Kidney (tissue), 14 donors: Measurements from ENCODE around the gene TFPI. TPM values are rescaled to one million over a fixed set of nuclear protein-coding genes. Genes with fewer than 3 reads are reported as not detected.

ENCODE experiments used
- DNase-seq, 5 donors: peaks; one replicate each; pipeline ENCODE4 v3.0.0-alpha.2; 2013 to 2020
- FAIRE-seq: peaks from 2 replicates; lab custom pipeline; 2012; peaks lifted over from hg19 to GRCh38; lab: Jason Lieb, UNC
- H3K27ac ChIP-seq, 2 donors: one replicate each; pipeline ENCODE4 v1.7.0; 2013; ENCODE audit warnings: low read depth in 2 of 2, low read length in 2 of 2, inconsistent platforms in 1 of 2
- H3K27me3 ChIP-seq: one replicate; pipeline ENCODE4 v1.7.1; 2013; ENCODE audit warnings: low read length, inconsistent platforms; ENCODE audit not compliant: control insufficient read depth, insufficient read depth
- H3K36me3 ChIP-seq, 3 donors: one replicate each; pipeline versions ENCODE4 v1.7.0 to v1.7.1; 2013; ENCODE audit warnings: low read length in 3 of 3, control low read depth in 1 of 3, inconsistent platforms in 1 of 3; ENCODE audit not compliant: insufficient read depth in 3 of 3, control insufficient read depth in 2 of 3
- H3K4me1 ChIP-seq, 3 donors: one replicate each; pipeline versions ENCODE4 v1.7.0 to v1.7.1; 2013; ENCODE audit warnings: low read length in 3 of 3, inconsistent platforms in 1 of 3, low read depth in 1 of 3; ENCODE audit not compliant: control insufficient read depth in 2 of 3, insufficient read depth in 2 of 3
- H3K4me3 ChIP-seq, 3 donors: one replicate each; pipeline versions ENCODE4 v1.7.0 to v1.8.1; 2013; ENCODE audit warnings: low read length in 3 of 3, control low read depth in 1 of 3, inconsistent platforms in 1 of 3
- H3K9ac ChIP-seq, 3 donors: one replicate each; pipeline versions ENCODE4 v1.7.0 to v1.7.1; 2013; ENCODE audit warnings: low read length in 3 of 3, control low read depth in 1 of 3, inconsistent platforms in 1 of 3
- H3K9me3 ChIP-seq, 3 donors: one replicate each; pipeline versions ENCODE4 v1.7.0 to v1.7.1; 2013; ENCODE audit warnings: low read length in 3 of 3, control low read depth in 1 of 3, inconsistent platforms in 1 of 3; ENCODE audit not compliant: control insufficient read depth in 2 of 3, insufficient read depth in 1 of 3
- intact Hi-C: fragments of 100-400 bp; cut with DNase I; formaldehyde crosslinking; loops from one replicate; pipeline ENCODE4 v1.11.1; 2022
- polyA plus RNA-seq: library from polyadenylated mRNA; stranded (reverse); fragments of 350-450 nt; fragmentation: Illumina TruSeq; extraction: RNeasy Lipid Tissue Mini Kit (QIAGEN cat#74804); gene quantifications from one replicate; pipeline ENCODE4 v1.2.3, GENCODE V29; 2014; ENCODE audit warnings: low read depth, low replicate concordance; ENCODE audit not compliant: insufficient read depth
- total RNA-seq: library from RNA; stranded (reverse); fragmentation: NEBNext Ultra II Directional; extraction: Animal tissue kit (Norgen Biotek cat#: 25700); gene quantifications from one replicate; pipeline ENCODE4 v1.2.1, GENCODE V29; 2021
- TF ChIP-seq, protein P1 (sequence below): IDR thresholded peaks from 3 replicates; pipeline ENCODE4 v1.5.1; 2012; ENCODE audit warnings: mild to moderate bottlenecking, moderate library complexity, borderline replicate concordance; ENCODE audit not compliant: insufficient read depth; ENCODE audit errors: extremely low read depth
- donor health status: control.
- donor health status: control.
- donor health status: control.
- donor health status: control.
- donor health status: control.
- donor health status: DM: yes; HTN: yes; CAD: no.
- donor health status: Normal renal cell carcinoma (clear cell type).

Gene TFPI
- total and polyA plus RNA-seq, 2 donors from 2014 or later: 26.2 to 266 TPM

DNA sequence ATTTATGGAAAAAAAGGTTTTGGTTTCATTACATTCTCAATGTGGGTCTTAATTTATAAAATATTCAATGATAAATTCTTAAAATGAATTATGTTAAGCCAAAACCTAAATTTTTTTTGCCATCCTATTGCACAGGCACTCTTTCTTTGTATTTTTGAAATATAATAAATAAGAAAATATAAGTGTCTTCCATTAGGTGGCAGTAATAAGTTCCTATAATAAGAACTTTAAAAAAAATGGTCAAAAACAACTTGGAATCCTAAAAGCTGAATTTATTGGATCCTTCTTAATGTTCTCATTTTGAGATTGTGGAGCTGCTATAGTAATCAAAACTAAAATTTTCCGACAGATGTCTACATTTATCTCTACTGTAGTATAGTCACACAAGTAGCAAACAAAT, 111.9 kb downstream of the TFPI start:
- H3K4me1 ChIP-seq: no peaks in the 10 kb centered on the region
- peak; percentile 30 for FAIRE-seq

DNA sequence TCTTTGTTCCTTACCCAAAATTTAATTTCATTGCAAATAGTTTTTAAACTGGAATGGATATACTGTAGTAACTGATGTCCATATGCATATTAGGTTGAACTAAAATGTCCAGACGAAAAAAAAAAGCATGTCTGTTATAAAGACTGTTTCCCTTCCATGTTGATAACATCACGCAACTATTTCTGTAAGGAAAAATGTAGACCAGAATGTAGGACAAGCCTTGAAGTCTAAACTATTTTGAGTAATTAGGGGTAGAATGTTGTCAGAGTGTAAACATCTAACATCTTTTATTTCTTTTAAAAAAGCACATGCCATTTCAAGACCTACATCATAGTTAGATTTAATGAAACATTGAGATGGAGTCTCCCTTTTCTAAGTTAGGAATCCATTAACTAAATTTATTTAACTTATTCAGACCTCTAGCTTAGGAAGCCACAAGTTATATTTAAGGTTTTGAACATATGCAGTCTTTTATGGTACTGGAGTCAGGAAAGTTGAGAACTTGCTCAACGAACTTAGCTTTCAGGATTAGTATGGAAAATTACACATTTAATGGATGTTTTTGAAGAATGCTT, 114.0 kb downstream of the TFPI start:
- H3K9me3 ChIP-seq: no peaks in the 10 kb centered on the region
- DNase-seq (peak in 2 of 5 donors; percentile 43 to 81), FAIRE-seq (no peak)
- no peaks in the 10 kb centered on the region for H3K4me1 ChIP-seq
- no peak overlapping the region for H3K27ac ChIP-seq
- H3K9ac ChIP-seq: no peak overlapping the region
- H3K27me3 ChIP-seq: no peaks in the 10 kb centered on the region
- intact Hi-C loops: no loop called here
- no peak overlapping the region for H3K4me3 ChIP-seq
- TF ChIP-seq, protein P1, sequence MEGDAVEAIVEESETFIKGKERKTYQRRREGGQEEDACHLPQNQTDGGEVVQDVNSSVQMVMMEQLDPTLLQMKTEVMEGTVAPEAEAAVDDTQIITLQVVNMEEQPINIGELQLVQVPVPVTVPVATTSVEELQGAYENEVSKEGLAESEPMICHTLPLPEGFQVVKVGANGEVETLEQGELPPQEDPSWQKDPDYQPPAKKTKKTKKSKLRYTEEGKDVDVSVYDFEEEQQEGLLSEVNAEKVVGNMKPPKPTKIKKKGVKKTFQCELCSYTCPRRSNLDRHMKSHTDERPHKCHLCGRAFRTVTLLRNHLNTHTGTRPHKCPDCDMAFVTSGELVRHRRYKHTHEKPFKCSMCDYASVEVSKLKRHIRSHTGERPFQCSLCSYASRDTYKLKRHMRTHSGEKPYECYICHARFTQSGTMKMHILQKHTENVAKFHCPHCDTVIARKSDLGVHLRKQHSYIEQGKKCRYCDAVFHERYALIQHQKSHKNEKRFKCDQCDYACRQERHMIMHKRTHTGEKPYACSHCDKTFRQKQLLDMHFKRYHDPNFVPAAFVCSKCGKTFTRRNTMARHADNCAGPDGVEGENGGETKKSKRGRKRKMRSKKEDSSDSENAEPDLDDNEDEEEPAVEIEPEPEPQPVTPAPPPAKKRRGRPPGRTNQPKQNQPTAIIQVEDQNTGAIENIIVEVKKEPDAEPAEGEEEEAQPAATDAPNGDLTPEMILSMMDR: no peak
- no peaks in the 10 kb centered on the region for H3K36me3 ChIP-seq

More for the DNA sequence above, 111.9 kb downstream of the TFPI start:
- intact Hi-C loops: no loop called here
- TF ChIP-seq, protein P1: no peak
- Histone ChIP-seq H3K9me3 (no peaks in the 10 kb centered on the region), H3K36me3 (no peaks in the 10 kb centered on the region), H3K27me3 (no peaks in the 10 kb centered on the region), H3K4me3 (no peak overlapping the region), H3K27ac (no peak overlapping the region), H3K9ac (no peak overlapping the region)
- no peak for DNase-seq

DNA sequence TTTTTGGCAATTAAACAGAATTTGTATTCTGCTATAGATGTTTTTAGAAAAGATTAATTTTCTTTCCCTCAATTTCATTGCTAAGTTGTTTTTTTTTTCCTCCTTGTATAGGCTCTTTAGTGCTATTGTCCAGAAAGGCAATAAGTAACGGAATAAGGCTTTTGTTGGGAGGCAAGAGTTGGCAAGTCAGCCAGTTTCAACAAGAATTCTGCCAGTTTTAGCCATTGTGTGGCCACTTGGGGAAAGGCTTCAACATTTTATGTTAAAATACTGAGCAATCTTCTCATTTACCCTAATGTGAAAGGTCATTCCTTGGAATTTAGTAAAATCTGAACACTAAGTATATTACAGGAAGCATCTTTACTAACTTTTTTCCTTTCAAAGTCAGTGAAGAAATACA, 115.8 kb downstream of the TFPI start:
- no peak overlapping the region for H3K27ac ChIP-seq
- no peak for FAIRE-seq

More for the DNA sequence above, 115.8 kb downstream of the TFPI start:
- Histone ChIP-seq H3K4me3 (no peak overlapping the region), H3K27me3 (no peaks in the 10 kb centered on the region), H3K9ac (no peak overlapping the region), H3K4me1 (no peaks in the 10 kb centered on the region), H3K36me3 (no peaks in the 10 kb centered on the region), H3K9me3 (no peaks in the 10 kb centered on the region)
- intact Hi-C loops: no loop called here
- TF ChIP-seq, protein P1: no peak
- DNase-seq: peak in 1 of 5 donors; percentile 28
